Endothelial cell of umbilical vein (primary cell): ENCODE results near the gene RAB17.

Experiments used
- EZH2 ChIP-seq: IDR thresholded peaks from 2 replicates; pipeline ENCODE4 v1.6.1; 2012; ENCODE audit warnings: borderline replicate concordance, low read depth, mild to moderate bottlenecking, moderate library complexity, low read length, inconsistent platforms; ENCODE audit not compliant: severe bottlenecking
- FOS ChIP-seq: IDR thresholded peaks from 2 replicates; pipeline ENCODE4 v1.6.1; 2011; ENCODE audit warnings: mild to moderate bottlenecking, low read length, moderate library complexity, borderline replicate concordance; ENCODE audit not compliant: insufficient read depth
- GATA2 ChIP-seq: IDR thresholded peaks from 2 replicates; pipeline ENCODE4 v1.7.0; 2011; ENCODE audit warnings: low read depth, mild to moderate bottlenecking, moderate library complexity, mixed read lengths, low read length; ENCODE audit not compliant: insufficient read length, insufficient read depth
- JUN ChIP-seq: IDR thresholded peaks from 2 replicates; pipeline ENCODE4 v1.6.1; 2011; ENCODE audit warnings: borderline replicate concordance, low read depth; ENCODE audit not compliant: insufficient read length, insufficient read depth
- POLR2A ChIP-seq: IDR thresholded peaks from 2 replicates; pipeline ENCODE4 v1.6.1; 2012; ENCODE audit warnings: low read depth, mild to moderate bottlenecking, control low read depth, low read length
- POLR2AphosphoS5 ChIP-seq: IDR thresholded peaks from 2 replicates; pipeline ENCODE4 v1.6.1; 2012; ENCODE audit warnings: low read depth, mild to moderate bottlenecking, control low read depth, low read length, moderate library complexity; ENCODE audit not compliant: insufficient read depth
- TF ChIP-seq, protein P1 (sequence below), 2 donors: IDR thresholded peaks; 1 replicate in 1 of 2; 2 replicates in 1 of 2; pipeline ENCODE4 v1.5.1; 2011; ENCODE audit warnings: low read length in 2 of 2, mild to moderate bottlenecking in 2 of 2, moderate library complexity in 2 of 2, control low read depth in 1 of 2, inconsistent platforms in 1 of 2, low read depth in 1 of 2; ENCODE audit not compliant: insufficient read depth in 1 of 2; ENCODE audit errors: extremely low read depth in 1 of 2
- TF ChIP-seq, protein P2 (sequence below): IDR thresholded peaks from 2 replicates; pipeline ENCODE4 v1.6.1; 2011; ENCODE audit not compliant: insufficient read depth, insufficient read length

GRCh38 chr2:237602409-237602808, 11.9 kb upstream of the RAB17 start:
- TF ChIP-seq POLR2A (no peak), POLR2AphosphoS5 (no peak), EZH2 (no peak), JUN (no peak), GATA2 (no peak), FOS (no peak)
- TF ChIP-seq, protein P1, sequence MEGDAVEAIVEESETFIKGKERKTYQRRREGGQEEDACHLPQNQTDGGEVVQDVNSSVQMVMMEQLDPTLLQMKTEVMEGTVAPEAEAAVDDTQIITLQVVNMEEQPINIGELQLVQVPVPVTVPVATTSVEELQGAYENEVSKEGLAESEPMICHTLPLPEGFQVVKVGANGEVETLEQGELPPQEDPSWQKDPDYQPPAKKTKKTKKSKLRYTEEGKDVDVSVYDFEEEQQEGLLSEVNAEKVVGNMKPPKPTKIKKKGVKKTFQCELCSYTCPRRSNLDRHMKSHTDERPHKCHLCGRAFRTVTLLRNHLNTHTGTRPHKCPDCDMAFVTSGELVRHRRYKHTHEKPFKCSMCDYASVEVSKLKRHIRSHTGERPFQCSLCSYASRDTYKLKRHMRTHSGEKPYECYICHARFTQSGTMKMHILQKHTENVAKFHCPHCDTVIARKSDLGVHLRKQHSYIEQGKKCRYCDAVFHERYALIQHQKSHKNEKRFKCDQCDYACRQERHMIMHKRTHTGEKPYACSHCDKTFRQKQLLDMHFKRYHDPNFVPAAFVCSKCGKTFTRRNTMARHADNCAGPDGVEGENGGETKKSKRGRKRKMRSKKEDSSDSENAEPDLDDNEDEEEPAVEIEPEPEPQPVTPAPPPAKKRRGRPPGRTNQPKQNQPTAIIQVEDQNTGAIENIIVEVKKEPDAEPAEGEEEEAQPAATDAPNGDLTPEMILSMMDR (IDR thresholded peaks at IDR 0.05; ENCODE audit: extremely low read depth in 1 of 2, insufficient read depth in 1 of 2, low read depth in 1 of 2, low read length in 2 of 2) = no peak
- TF ChIP-seq, protein P2, sequence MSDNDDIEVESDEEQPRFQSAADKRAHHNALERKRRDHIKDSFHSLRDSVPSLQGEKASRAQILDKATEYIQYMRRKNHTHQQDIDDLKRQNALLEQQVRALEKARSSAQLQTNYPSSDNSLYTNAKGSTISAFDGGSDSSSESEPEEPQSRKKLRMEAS = no peak
